IMR-90 (cell line): ENCODE measurements around the gene SUPT3H. TPM values are rescaled to one million over a fixed set of nuclear protein-coding genes. Genes with fewer than 3 reads are reported as not detected.

Experiments used
- ATAC-seq: fragments of 200-7000 bp; cut with Tn5 transposase; 2 replicates; pipeline ENCODE4 v1.9.1; 2020; ENCODE audit warnings: low read depth, mild to moderate bottlenecking, moderate library complexity
- BruUV-seq: library from RNA; stranded (reverse); fragments of 400-500 nt; replicated peaks from 2 replicates; lab custom pipeline; 2021; lab: Mats Ljungman, UMichigan
- CTCF ChIA-PET: fragments of 300-600 bp; formaldehyde crosslinking; extraction: SDS; loops from one replicate; lab custom pipeline; 2021; ENCODE audit warnings: antibody characterized with exemption; lab: Yijun Ruan, JAX
- POLR2A ChIA-PET: fragments of 300-600 bp; sonication (Branson Sonifier 250); formaldehyde crosslinking; loops from one replicate; lab custom pipeline; 2022; ENCODE audit warnings: antibody characterized with exemption; ENCODE audit not compliant: unreplicated experiment; lab: Charles Lee
- DNase-seq: peaks from one replicate; pipeline ENCODE4 v3.0.0; 2013
- H2AFZ ChIP-seq: replicated peaks from 2 replicates; pipeline ENCODE3; 2013; ENCODE audit warnings: low read length, mild to moderate bottlenecking; ENCODE audit not compliant: poor library complexity
- H2AK5ac ChIP-seq: 2 replicates; pipeline ENCODE4 v1.6.1; 2013; ENCODE audit warnings: low read depth, low read length, inconsistent platforms
- H2AK9ac ChIP-seq: replicated peaks from 2 replicates; pipeline ENCODE3; 2013; ENCODE audit warnings: mild to moderate bottlenecking, low read depth, low read length, moderate library complexity; ENCODE audit not compliant: poor library complexity
- H2BK120ac ChIP-seq: 2 replicates; pipeline ENCODE4 v1.6.1; 2013; ENCODE audit warnings: low read depth, low read length, inconsistent platforms
- H2BK15ac ChIP-seq: 3 replicates; pipeline ENCODE4 v1.6.1; 2013; ENCODE audit warnings: low read depth, low read length, inconsistent platforms
- H2BK20ac ChIP-seq: 2 replicates; pipeline ENCODE4 v1.6.1; 2013; ENCODE audit warnings: low read depth, mild to moderate bottlenecking, inconsistent platforms, low read length, moderate library complexity
- H2BK5ac ChIP-seq: 2 replicates; pipeline ENCODE4 v1.6.1; 2013; ENCODE audit warnings: mild to moderate bottlenecking, low read depth, low read length, inconsistent platforms; ENCODE audit not compliant: poor library complexity, severe bottlenecking
- H3K14ac ChIP-seq: replicated peaks from 2 replicates; pipeline ENCODE4 v1.6.1; 2013; ENCODE audit warnings: low read depth, low read length, inconsistent platforms
- H3K18ac ChIP-seq: 2 replicates; pipeline ENCODE4 v1.6.1; 2013; ENCODE audit warnings: low read depth, low read length, control low read depth
- H3K23ac ChIP-seq: 2 replicates; pipeline ENCODE4 v1.6.1; 2013; ENCODE audit warnings: low read depth, low read length, inconsistent platforms
- H3K27ac ChIP-seq: 2 replicates; pipeline ENCODE4 v1.5.1; 2013; ENCODE audit warnings: mild to moderate bottlenecking, control low read depth, low read length; ENCODE audit not compliant: insufficient read depth
- H3K27me3 ChIP-seq: 2 replicates; pipeline ENCODE4 v1.6.1; 2013; ENCODE audit warnings: low read length; ENCODE audit not compliant: control insufficient read depth, insufficient read depth
- H3K36me3 ChIP-seq: 2 replicates; pipeline ENCODE4 v1.6.1; 2013; ENCODE audit warnings: low read length, mixed read lengths; ENCODE audit not compliant: control insufficient read depth, insufficient read depth
- H3K4ac ChIP-seq: 2 replicates; pipeline ENCODE4 v1.6.1; 2013; ENCODE audit warnings: low read depth, low read length, inconsistent platforms
- H3K4me1 ChIP-seq: 2 replicates; pipeline ENCODE4 v1.6.1; 2013; ENCODE audit warnings: low read length, mixed read lengths; ENCODE audit not compliant: control insufficient read depth, insufficient read depth
- H3K4me2 ChIP-seq: 2 replicates; pipeline ENCODE4 v1.6.1; 2013; ENCODE audit warnings: low read depth, mild to moderate bottlenecking, control low read depth, low read length, moderate library complexity
- H3K4me3 ChIP-seq: 2 replicates; pipeline ENCODE4 v1.5.1; 2013; ENCODE audit warnings: low read depth, mild to moderate bottlenecking, control low read depth, low read length, moderate library complexity; ENCODE audit not compliant: insufficient read depth
- H3K56ac ChIP-seq: 2 replicates; pipeline ENCODE4 v1.6.1; 2013; ENCODE audit warnings: low read length, inconsistent platforms; ENCODE audit not compliant: insufficient read depth; ENCODE audit errors: extremely low read depth
- H3K79me1 ChIP-seq, 2 experiments: 2 replicates each; pipeline ENCODE4 v1.6.1; 2013; ENCODE audit warnings: low read length in 2 of 2, inconsistent platforms in 1 of 2, low read depth in 1 of 2
- H3K9ac ChIP-seq: 2 replicates; pipeline ENCODE4 v1.6.1; 2013; ENCODE audit warnings: low read depth, low read length, control low read depth
- H3K9me1 ChIP-seq: 2 replicates; pipeline ENCODE4 v1.6.1; 2013; ENCODE audit warnings: low read length, inconsistent platforms; ENCODE audit not compliant: insufficient read depth
- H3K9me3 ChIP-seq: 2 replicates; pipeline ENCODE4 v1.6.1; 2013; ENCODE audit warnings: low read length; ENCODE audit not compliant: control insufficient read depth, insufficient read depth
- H4K20me1 ChIP-seq: 2 replicates; pipeline ENCODE4 v1.6.1; 2013; ENCODE audit warnings: low read length, inconsistent platforms; ENCODE audit not compliant: insufficient read depth
- H4K5ac ChIP-seq: 2 replicates; pipeline ENCODE4 v1.6.1; 2013; ENCODE audit warnings: mild to moderate bottlenecking, low read depth, low read length, control low read depth
- H4K8ac ChIP-seq, 2 experiments: 2 replicates each; pipeline ENCODE4 v1.6.1; 2013; ENCODE audit warnings: low read depth in 2 of 2, low read length in 2 of 2, control low read depth in 1 of 2, inconsistent platforms in 1 of 2
- H4K91ac ChIP-seq: 2 replicates; pipeline ENCODE4 v1.6.1; 2013; ENCODE audit warnings: low read depth, low read length, inconsistent platforms; ENCODE audit not compliant: insufficient read depth
- BHLHE40 ChIP-seq: fragments of 150-350 bp; IDR thresholded peaks from 2 replicates; pipeline ENCODE4 v1.6.1; 2016; ENCODE audit warnings: mild to moderate bottlenecking, low read depth, low read length
- CHD1 ChIP-seq: IDR thresholded peaks from 2 replicates; pipeline ENCODE4 v1.6.1; 2012; ENCODE audit warnings: low read depth, low read length, improper control_type of control experiment
- CTCF ChIP-seq: conservative IDR thresholded peaks from 2 replicates; pipeline ENCODE4 v1.5.1; 2012; ENCODE audit warnings: mild to moderate bottlenecking, low read depth, low read length, improper control_type of control experiment
- FOS ChIP-seq: fragments of 150-350 bp; IDR thresholded peaks from 2 replicates; pipeline ENCODE4 v1.6.1; 2016; ENCODE audit warnings: low read depth, low read length
- MXI1 ChIP-seq: IDR thresholded peaks from 2 replicates; pipeline ENCODE4 v1.6.1; 2012; ENCODE audit warnings: low read depth, mild to moderate bottlenecking, low read length, moderate library complexity, borderline replicate concordance
- POLR2A ChIP-seq: IDR thresholded peaks from 2 replicates; pipeline ENCODE4 v1.6.1; 2012; ENCODE audit warnings: mild to moderate bottlenecking, low read depth, low read length
- RAD21 ChIP-seq: IDR thresholded peaks from 2 replicates; pipeline ENCODE4 v1.6.1; 2012; ENCODE audit warnings: low read length, improper control_type of control experiment
- SMC3 ChIP-seq: fragments of 150-350 bp; IDR thresholded peaks from 2 replicates; pipeline ENCODE4 v1.6.1; 2016; ENCODE audit warnings: low read depth, mild to moderate bottlenecking, antibody characterized with exemption, low read length, moderate library complexity
- WGBS, 2 experiments: methylation state at CpG; one replicate each; pipeline versions ENCODE4 v1.1.5 to v1.1.7; 2013; ENCODE audit warnings: missing lambda C conversion rate in 2 of 2; ENCODE audit not compliant: insufficient read length in 1 of 2; ENCODE audit errors: extremely low coverage in 2 of 2; 5-methylcytosine and 5-hydroxymethylcytosine counted together
- dilution Hi-C: fragments of 300-500 bp; cut with HindIII; formaldehyde crosslinking; loops from one replicate; pipeline ENCODE4 v1.14.3; 2018; ENCODE audit warnings: low sequenced_read_pairs; ENCODE audit not compliant: unreplicated experiment
- in situ Hi-C: fragments of 300-500 bp; cut with MboI; formaldehyde crosslinking; loops from 3 replicates; pipeline ENCODE4 v1.14.3; 2019; ENCODE audit warnings: low sequenced_read_pairs, inconsistent platforms, mixed read lengths
- intact Hi-C: fragments of 100-400 bp; cut with micrococcal nuclease; formaldehyde crosslinking; loops from 2 replicates; pipeline ENCODE4 v1.10.0; 2022
- polyA plus RNA-seq, 3 experiments: library from polyadenylated mRNA; depleted of rRNA; stranded (reverse); fragments of >200 nt; gene quantifications; 2 replicates each; pipeline ENCODE4 v1.2.3, GENCODE V29; 2012; ENCODE audit warnings: low replicate concordance in 1 of 3
- total RNA-seq: library from RNA; depleted of rRNA; stranded (reverse); fragments of >200 nt; gene quantifications from 2 replicates; pipeline ENCODE4 v1.2.3, GENCODE V29; 2012

Gene SUPT3H
- total and polyA plus RNA-seq, 2 of the 4 experiments (the other 2 are of a cell fraction) = 4.5 to 5.0 TPM

DNA sequence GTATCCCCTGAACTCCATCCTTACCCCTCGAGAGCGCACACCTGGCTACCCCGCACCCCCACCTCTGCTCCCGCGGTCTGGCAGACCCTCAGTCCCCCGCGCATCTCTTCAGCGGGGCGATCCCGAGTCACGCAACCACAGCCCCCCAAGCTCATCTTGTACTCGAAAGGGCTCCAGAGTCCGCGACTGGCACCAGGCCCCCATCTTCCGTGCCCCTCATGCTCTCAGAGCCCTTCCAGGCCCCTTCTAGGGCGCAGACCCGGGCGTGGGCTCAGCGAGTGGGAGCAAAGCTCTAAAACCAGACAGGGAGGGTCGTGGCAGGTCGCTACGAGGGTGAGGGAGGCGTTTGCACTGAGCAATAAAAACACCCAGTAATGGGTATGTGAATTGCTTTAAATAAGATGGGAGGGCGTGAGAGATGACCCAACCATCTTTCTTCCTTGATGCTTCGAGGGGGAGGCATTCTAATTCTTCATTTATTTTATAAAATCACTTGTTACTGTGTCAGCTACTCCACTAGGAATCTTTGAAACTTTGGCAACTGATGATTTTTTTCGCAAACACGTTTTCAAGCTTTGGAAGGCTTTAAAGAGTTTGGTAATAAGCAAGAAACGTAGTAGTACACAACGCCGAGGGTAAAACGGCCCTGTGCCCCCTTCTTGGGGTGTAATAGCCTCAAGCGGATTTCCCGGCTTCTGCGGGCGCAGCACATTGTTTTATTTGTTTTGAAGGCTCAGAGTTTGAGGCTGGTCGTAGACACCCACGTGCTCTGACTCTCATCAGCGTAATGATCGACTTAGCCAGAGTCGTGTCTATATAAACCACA is 42.6 kb upstream of the SUPT3H start (continued):
- TF ChIP-seq CHD1 (no peak), MXI1 (peak; percentile 69; the same call in 1 of the 2 replicates)

- Histone ChIP-seq H2AFZ (peak overlapping the region; percentile 15), H4K20me1 (no peaks in the 10 kb centered on the region), H3K36me3 (no peaks in the 10 kb centered on the region), H3K14ac (no peak overlapping the region), H3K18ac (no peak overlapping the region), H4K8ac (no peak overlapping the region; a peak in 1 of 4 replicates), H3K4me1 (peaks cover 9% of the 10 kb centered on the region), H2AK5ac (no peak overlapping the region), H3K9me3 (no peaks in the 10 kb centered on the region), H3K9me1 (no peaks in the 10 kb centered on the region), H3K9ac (no peak overlapping the region; the same call in 1 of the 2 replicates), H2AK9ac (no peak overlapping the region), H2BK20ac (no peak overlapping the region), H2BK120ac (no peak overlapping the region), H4K5ac (no peak overlapping the region), H2BK5ac (no peak overlapping the region), H3K27me3 (no peaks in the 10 kb centered on the region), H3K4ac (peak overlapping the region; percentile 17; the same call in 1 of the 2 replicates), H3K79me1 (peaks cover 17 to 22% of the 10 kb centered on the region in 2 experiments), H4K91ac (no peak overlapping the region), H3K27ac (no peak overlapping the region), H2BK15ac (peak overlapping the region; percentile 63; the same call in 1 of the 3 replicates), H3K4me2 (peak overlapping the region; percentile 80), H3K23ac (peak overlapping the region; percentile 70; the same call in 1 of the 2 replicates), H3K56ac (no peak overlapping the region), H3K4me3 (peak overlapping the region; percentile 35)
- intact Hi-C loops (loop anchor here (1.0 to 10.0 kb wide), 5 partner anchors 41 to 945 kb away; no protein-coding TSS in a partner anchor), in situ Hi-C loops (loop anchor here (5.0 to 25.0 kb wide), 4 partner anchors 293 to 935 kb away; no protein-coding TSS in a partner anchor), dilution Hi-C loops (no loop called here)
- ChIA-PET CTCF (interaction anchor here (0.7 kb wide), 1 partner anchor 105 kb away, joined by 3 read pairs; no protein-coding TSS in a partner anchor), POLR2A (interaction anchor here (0.7 kb wide), 1 partner anchor 50 kb away, joined by 3 read pairs; no protein-coding TSS in a partner anchor)
- 13% methylated on average over 6 of the region's 38 CpGs; no CpG with 5 or more reads in 1 of the 2 experiments for WGBS, 2 experiments
- TF ChIP-seq POLR2A (no peak), CTCF (peak; percentile 28; the same call in 1 of the 2 replicates), SMC3 (peak; percentile 33; the same call in 1 of the 2 replicates), BHLHE40 (no peak), FOS (no peak), RAD21 (peak; percentile 51)
- BruUV-seq = no TSS peak
- no peak for ATAC-seq
- DNase-seq = no peak
Measured at GRCh38 chr6:45419571-45420082, 41.9 kb upstream of the SUPT3H start.
